ENCODE results near the gene SELENOO.

The SELENOO gene

GRCh38 chr22:50229370-50229769 is 28.6 kb downstream of the SELENOO start:
- H3K27ac ChIP-seq, result no peak overlapping the region
- TF ChIP-seq, protein P1, sequence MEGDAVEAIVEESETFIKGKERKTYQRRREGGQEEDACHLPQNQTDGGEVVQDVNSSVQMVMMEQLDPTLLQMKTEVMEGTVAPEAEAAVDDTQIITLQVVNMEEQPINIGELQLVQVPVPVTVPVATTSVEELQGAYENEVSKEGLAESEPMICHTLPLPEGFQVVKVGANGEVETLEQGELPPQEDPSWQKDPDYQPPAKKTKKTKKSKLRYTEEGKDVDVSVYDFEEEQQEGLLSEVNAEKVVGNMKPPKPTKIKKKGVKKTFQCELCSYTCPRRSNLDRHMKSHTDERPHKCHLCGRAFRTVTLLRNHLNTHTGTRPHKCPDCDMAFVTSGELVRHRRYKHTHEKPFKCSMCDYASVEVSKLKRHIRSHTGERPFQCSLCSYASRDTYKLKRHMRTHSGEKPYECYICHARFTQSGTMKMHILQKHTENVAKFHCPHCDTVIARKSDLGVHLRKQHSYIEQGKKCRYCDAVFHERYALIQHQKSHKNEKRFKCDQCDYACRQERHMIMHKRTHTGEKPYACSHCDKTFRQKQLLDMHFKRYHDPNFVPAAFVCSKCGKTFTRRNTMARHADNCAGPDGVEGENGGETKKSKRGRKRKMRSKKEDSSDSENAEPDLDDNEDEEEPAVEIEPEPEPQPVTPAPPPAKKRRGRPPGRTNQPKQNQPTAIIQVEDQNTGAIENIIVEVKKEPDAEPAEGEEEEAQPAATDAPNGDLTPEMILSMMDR (IDR thresholded peaks at IDR 0.05), result no peak
- TF ChIP-seq ZFX (IDR thresholded peaks at IDR 0.05; ENCODE audit: borderline replicate concordance), result no peak

GRCh38 chr22:50232481-50233151 is 31.8 kb downstream of the SELENOO start:
- no peak for TF ChIP-seq ZFX (IDR thresholded peaks at IDR 0.05; ENCODE audit: borderline replicate concordance)
- TF ChIP-seq, protein P1 (IDR thresholded peaks at IDR 0.05), result no peak
- no peak overlapping the region for H3K27ac ChIP-seq

GRCh38 chr22:50233223-50233622 is 32.4 kb downstream of the SELENOO start:
- TF ChIP-seq ZFX (IDR thresholded peaks at IDR 0.05; ENCODE audit: borderline replicate concordance), result no peak
- TF ChIP-seq, protein P1 (IDR thresholded peaks at IDR 0.05), result no peak
- H3K27ac ChIP-seq, result no peak overlapping the region

- no peak overlapping the region for H3K27ac ChIP-seq
- TF ChIP-seq ZFX (IDR thresholded peaks at IDR 0.05; ENCODE audit: borderline replicate concordance), result no peak
- TF ChIP-seq, protein P1 (IDR thresholded peaks at IDR 0.05), result peak; percentile 43
Measured at GRCh38 chr22:50236731-50237409, 36.1 kb downstream of the SELENOO start.

- no peak overlapping the region for H3K27ac ChIP-seq
- TF ChIP-seq, protein P1 (IDR thresholded peaks at IDR 0.05), result no peak
- no peak for TF ChIP-seq ZFX (IDR thresholded peaks at IDR 0.05; ENCODE audit: borderline replicate concordance)
Measured at GRCh38 chr22:50238755-50239154, 37.9 kb downstream of the SELENOO start.

DNA sequence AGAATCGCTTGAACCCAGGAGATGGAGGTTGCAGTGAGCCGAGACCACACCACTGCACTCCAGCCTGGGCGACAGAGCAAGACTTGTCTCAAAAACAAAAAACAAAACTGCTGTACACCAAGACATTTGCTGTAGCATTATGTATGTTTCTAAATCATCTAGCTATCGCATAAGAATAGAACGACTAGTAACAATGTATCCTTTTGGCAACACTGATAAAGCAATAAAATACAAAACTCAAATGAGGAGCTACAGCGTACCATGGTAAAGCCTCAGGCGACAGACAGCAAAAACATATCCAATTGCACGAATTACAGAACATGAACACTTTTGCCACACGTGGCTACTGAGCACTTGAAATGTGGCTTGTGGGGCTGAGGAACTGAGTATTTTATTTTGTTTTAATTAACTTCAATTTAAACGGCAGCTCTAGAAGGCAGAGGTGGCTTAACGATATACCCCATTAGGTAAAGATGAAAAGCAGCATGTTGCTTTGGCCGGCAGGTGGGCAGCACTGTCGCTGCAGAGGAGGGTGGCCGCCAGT is 41.7 kb downstream of the SELENOO start:
- TF ChIP-seq ZFX (IDR thresholded peaks at IDR 0.05; ENCODE audit: borderline replicate concordance), result no peak
- TF ChIP-seq, protein P1 (IDR thresholded peaks at IDR 0.05), result no peak
- no peak overlapping the region; the same call in 1 of the 2 replicates for H3K27ac ChIP-seq
